GM19397 (cell line): ENCODE data around the gene DNAJC6.

Source experiments
- ATAC-seq: cut with Tn5 transposase; IDR thresholded peaks from one replicate; pipeline ENCODE4 v1.9.1; 2021; ENCODE audit warnings: mild to moderate bottlenecking, moderate library complexity; ENCODE audit not compliant: unreplicated experiment

DNAJC6 gene

DNA sequence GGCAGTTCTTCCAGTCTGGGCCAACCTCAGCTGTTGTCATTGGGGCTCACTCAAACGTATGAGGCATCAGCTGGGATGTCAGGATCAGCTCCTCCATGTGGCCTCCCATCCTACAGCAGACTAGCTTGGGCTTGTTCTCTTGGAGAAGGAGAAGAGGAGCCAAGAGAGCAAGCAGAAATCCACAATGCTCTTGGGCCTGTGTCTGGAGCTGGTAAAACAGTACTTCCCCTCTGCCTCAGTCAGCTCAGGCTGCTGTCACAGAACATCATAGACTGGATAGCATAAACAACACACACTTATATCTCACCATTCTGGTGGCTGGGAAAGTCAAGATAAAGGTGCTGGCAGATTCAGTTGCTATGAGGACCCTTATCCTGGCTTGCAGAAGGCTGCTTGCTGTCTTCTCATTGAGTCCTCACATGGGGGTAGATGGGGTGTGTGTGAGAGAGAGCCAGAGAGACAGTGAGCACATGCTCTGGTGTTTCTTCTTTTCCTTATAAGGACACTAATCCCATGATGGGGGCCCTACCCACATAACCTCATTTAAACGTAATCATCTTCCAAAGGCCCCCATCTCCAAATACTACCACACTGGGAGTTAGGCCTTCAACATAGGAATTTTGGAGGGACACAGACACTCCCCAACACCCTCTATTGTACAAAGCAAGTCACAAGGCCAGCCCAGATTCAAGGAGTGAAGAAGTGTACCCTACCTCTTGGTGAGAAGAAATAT is 16.3 kb upstream of the DNAJC6 start:
- ATAC-seq: no peak

GRCh38 chr1:65297706-65298105 is 11.6 kb upstream of the DNAJC6 start:
- no peak for ATAC-seq

- no peak for ATAC-seq
Measured at GRCh38 chr1:65299328-65299727, 10.0 kb upstream of the DNAJC6 start.

DNA sequence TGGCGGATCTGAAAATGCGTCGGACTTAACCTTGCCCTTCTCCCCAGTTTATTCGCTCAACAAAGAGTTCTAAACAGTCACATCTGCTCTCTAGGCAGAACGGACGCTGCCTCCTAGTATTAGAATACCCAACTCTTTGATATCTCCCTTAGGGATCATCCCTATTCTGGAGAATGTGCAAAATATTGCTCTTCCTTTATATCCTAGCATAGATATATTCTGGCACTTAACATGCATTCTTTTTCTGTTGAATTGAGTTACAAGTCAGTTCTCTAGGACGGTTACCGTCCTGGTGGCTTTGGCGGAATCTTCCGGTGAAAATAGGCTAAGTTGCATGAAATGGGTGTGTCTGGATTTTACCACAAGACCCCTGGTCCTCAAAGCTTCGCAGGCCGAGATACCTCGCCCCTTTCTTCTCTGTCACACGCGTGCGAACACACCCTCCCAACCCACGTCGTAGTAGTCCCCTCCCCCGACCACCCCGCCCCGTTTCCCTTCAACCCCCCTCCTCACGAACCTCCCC is 501 bp upstream of the DNAJC6 start:
- ATAC-seq: no peak

- no peak for ATAC-seq
Measured at GRCh38 chr1:65310078-65310587, 790 bp downstream of the DNAJC6 start.

DNA sequence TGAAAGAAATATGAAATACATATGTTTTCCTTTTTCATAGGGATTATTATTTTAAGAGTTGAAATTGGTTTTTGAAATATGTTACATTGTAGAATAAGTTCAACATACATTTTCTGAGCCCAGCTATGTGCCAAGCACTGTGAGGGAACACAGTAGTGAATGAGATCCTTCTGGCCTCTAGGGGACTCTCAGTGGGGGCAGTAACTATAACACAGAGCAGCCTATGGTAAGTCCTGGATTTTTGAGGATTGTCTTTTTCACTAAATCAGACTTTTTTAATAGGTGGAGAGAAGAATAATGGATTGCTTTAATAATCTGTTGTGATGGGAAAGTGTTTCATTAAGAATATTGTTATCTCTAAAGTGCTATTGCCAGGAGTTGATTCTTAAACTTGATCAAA is 2.4 kb downstream of the DNAJC6 start:
- ATAC-seq: no peak

DNA sequence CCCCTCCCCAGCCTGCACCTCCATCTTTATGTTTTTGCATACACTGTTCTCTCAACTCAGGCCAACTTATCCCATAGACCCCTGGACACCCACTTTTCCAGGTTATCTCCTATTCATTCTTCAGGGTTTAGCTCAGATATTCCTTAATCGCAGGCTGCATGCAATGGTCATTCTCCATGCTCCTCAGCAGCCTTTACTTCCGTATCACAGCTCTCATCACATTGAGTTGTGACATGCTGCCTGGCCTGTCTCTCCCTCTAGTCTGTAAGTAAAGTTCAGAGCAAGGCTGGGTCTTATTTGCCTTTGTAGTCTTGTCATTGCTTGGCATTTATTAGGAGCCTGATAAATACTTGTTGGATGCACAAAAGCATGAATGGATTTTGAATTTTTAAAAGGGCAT is 6.9 kb downstream of the DNAJC6 start:
- no peak for ATAC-seq

DNA sequence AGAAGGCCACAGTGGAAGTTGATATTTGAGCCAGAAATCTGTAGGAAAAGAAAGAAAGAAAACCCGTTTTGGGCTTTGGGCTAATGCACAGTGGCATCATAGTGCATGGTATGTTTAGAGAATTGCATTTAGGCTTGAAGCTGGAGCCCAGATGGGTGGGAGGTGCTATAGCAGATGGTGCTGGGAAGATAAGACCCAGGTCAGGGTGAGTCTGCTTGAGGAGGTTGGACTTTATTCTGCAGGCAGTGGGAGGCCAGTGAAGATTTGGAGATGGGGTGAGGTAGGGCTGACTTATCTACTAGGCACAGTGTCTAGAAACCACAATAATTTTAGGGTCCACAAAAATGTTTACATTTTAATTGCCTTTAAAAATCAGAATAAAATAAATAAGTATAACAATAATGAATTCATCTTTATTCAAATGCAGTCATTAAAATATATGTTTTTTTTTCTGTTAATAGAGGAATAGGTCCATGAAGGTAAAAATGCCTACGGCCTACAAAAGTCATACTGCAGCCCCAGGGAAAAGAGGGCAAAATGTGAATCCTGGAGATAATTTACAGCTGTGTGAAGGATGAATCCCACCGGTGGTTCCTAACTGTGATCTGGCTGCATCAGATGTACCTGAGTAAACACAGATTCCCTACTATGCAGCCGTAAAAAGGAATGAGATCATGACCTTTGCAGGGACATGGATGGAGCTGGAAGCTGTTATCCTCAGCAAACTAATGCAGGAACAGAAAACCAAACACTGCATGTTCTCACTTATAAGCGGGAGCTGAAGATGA is 8.7 kb downstream of the DNAJC6 start:
- no peak for ATAC-seq

- ATAC-seq: no peak
Measured at GRCh38 chr1:65319141-65319540, 9.8 kb downstream of the DNAJC6 start.

DNA sequence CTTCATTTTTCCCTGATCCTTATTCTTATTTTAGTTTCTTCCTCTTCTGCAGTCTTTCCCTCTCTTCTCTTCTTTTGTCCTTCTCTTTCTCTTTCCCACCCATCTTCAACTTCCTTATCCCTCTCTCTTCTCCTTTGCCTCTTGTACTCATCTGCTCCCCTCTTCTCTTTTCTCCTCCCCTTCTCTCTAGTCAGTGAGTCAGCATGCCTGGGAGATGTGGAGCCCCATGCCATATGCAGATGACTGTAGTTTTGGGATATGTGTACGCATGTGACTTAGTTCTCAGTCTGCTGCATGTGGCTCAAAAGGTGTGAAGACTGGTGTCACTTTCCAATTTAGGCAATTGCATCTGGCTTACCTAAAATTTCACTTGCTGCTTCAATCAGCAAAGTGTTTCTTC is 10.4 kb downstream of the DNAJC6 start:
- no peak for ATAC-seq

DNA sequence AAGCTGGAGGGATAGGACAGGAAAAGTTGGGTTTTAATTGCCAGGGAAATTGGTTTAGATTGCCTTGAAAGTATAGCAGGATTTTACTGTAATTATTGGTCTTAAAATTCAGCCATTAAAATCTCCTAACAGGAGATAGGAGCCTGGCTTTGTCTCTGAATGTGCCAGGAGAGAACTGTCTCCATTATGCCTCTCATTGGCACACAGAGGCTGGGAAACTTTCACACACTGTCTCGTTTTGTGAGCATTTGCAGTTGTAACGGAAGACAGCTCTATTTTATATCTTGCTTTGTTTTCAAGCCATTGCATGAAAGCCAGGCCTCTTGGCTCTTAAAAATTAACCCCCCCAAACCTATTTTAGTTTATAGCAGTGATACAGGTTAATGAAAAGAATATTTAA is 12.5 kb downstream of the DNAJC6 start:
- ATAC-seq: no peak

DNA sequence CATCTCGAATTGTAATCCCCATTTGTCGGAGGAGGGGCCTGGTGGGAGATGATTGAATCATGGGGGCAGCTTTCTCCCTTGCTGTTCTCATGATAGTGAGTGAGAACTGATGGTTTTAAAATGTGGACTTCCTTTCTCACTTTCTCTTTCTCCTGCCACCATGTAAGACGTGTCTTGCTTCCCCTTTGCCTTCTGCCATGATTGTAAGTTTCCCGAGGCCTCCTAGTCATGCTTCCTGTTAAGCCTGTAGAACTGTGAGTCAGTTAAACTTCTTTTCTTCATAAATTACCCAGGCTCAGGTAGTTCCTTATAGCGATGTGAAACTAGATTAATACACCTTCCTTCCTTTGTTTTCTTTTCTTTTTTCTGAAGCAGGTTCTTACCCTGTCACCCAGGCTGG is 13.9 kb downstream of the DNAJC6 start:
- no peak for ATAC-seq

DNA sequence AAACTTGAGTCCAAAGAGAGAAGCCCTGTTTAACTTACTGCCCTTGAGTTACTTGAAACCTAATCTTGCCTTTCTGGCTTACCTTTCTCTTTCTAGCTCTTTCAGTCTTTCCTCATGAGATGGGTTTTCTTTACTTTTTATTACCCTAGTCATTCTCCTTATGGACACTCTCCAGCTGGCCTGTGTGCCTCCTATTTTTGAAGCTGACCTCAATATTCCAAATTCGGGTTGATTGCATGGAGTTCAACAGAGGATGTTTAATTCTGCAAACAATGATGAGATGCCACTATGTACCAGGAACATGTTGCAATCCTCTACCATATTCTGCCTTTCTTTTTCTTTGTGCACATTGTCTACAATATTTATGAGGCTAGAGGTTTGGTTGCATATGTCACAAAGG is 20.7 kb downstream of the DNAJC6 start:
- ATAC-seq: no peak

DNA sequence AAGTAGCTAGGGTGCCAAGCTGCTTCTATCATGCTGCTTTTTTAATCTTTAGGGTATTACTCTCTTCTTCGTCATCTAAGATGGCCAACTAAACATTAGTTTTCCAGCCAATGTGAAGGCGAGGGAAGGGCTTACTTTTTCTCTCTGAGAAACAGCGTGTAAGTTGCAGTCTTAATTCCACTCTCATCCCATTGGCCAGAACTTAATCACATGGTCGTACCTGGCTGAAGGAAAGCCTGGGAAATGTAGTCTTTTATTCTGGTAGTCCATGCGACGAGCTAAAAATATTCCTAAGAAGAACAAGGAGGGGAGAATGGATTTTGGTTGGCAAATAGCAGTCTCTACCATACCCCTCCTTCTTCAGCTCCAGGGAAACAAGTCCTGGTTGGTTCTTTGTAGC is 21.5 kb downstream of the DNAJC6 start:
- ATAC-seq: no peak

DNA sequence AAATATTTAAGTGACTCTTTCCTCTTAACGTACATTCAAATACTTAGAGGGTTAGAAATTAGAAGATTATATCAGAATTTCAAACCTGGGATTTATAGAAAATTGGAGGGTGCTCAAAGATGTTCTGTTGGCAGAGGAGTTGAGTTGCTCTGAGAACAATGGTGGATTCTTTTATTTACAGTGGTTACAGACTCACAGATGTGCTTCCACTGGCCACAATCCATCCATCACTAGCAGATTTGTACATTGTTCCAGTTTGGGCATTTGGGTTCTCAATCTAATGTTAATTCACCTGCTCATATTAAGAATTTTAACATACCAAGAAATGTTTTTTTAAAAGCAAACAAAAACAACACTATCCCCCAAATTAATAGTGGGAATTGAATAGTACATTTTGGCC is 23.5 kb downstream of the DNAJC6 start:
- ATAC-seq: no peak

- ATAC-seq: no peak
Measured at GRCh38 chr1:65334081-65334480, 24.7 kb downstream of the DNAJC6 start.

DNA sequence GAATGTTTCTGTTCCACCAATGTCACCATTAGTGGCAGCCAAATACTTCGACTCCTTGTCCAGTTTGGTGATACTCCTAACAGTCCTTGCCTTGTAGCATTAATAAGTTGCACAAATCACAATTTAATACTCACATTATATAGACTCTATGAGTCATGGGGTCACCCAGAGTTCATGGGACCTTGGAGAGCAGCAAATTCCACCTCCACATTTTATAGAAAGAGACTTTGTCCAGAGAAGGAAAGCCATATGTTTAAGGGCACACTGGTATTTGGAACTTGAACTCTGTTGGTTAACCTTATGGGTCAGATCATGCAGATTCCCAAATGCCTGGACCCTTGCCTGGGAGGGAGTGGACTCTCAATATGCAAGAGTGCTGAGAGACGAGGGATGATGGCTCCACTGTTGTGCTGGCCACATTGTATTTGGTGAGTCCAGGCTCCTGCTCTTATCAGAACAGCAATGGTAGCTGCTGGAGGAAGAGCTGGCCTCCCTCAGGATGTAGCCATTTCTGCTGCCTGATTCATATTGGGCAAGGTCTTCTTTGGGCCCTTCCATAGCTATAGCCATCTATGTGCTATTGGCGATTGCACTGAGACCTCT is 30.6 kb downstream of the DNAJC6 start:
- no peak for ATAC-seq

GRCh38 chr1:65341381-65341780 is 32.0 kb downstream of the DNAJC6 start:
- ATAC-seq: no peak

GRCh38 chr1:65343286-65343685 is 33.9 kb downstream of the DNAJC6 start:
- no peak for ATAC-seq

GRCh38 chr1:65344171-65344814 is 35.0 kb downstream of the DNAJC6 start:
- ATAC-seq: no peak

GRCh38 chr1:65346190-65346589 is 36.8 kb downstream of the DNAJC6 start:
- ATAC-seq: no peak
